ENCODE data around the gene CHIA. TPM values are rescaled to one million over a fixed set of nuclear protein-coding genes. Genes with fewer than 3 reads are reported as not detected.

The CHIA gene
- not detected for total RNA-seq

DNA sequence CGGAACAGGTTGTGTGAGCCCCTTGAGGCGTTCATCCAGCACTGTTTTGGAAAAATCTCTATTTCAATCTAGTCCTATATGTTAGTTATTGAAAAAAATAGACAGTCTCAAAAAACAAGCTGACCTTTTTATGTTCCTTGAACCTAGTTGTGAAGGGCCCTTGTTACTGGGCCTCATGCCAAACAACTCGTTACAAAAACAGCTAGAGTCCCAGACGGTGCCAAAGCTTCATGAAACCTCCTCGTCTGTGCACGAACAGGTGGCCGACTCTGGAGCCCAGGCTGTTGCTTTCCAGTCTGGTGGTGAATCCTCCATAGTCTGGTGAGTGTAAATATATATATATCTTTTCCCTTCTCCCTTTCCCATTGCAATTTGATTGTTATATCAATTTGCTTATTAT lies at the start of gene CHIA:
Gene CHIA (plus strand): TSS at position 222 of the 400 bp plus-strand sequence. CDS start 19,617 bp downstream, outside the sequence.
- WGBS, 2 donors (ENCODE audit: low coverage in 1 of 2) = 47 to 50% methylated on average over 7 of the region's 7 CpGs
- Histone ChIP-seq H3K4me3 (no peak within 1 kb of the TSS), H3K4me1 (no peaks in the 10 kb centered on the region), H3K9me3 (peaks cover 0 to 2% (median 0%) of the 10 kb centered on the region in 3 donors), H3K27ac (no peak within 1 kb of the TSS), H3K27me3 (peaks cover 3% of the 10 kb centered on the region), H3K36me3 (no peaks in the 10 kb centered on the region)
- TF ChIP-seq EP300 (IDR thresholded peaks at IDR 0.05) (no peak), POLR2AphosphoS5 (IDR thresholded peaks at IDR 0.05) (no peak), POLR2A (IDR thresholded peaks at IDR 0.05) (no peak)
- TF ChIP-seq, protein P1, sequence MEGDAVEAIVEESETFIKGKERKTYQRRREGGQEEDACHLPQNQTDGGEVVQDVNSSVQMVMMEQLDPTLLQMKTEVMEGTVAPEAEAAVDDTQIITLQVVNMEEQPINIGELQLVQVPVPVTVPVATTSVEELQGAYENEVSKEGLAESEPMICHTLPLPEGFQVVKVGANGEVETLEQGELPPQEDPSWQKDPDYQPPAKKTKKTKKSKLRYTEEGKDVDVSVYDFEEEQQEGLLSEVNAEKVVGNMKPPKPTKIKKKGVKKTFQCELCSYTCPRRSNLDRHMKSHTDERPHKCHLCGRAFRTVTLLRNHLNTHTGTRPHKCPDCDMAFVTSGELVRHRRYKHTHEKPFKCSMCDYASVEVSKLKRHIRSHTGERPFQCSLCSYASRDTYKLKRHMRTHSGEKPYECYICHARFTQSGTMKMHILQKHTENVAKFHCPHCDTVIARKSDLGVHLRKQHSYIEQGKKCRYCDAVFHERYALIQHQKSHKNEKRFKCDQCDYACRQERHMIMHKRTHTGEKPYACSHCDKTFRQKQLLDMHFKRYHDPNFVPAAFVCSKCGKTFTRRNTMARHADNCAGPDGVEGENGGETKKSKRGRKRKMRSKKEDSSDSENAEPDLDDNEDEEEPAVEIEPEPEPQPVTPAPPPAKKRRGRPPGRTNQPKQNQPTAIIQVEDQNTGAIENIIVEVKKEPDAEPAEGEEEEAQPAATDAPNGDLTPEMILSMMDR (IDR thresholded peaks at IDR 0.05) = no peak
- ATAC-seq = no peak

DNA sequence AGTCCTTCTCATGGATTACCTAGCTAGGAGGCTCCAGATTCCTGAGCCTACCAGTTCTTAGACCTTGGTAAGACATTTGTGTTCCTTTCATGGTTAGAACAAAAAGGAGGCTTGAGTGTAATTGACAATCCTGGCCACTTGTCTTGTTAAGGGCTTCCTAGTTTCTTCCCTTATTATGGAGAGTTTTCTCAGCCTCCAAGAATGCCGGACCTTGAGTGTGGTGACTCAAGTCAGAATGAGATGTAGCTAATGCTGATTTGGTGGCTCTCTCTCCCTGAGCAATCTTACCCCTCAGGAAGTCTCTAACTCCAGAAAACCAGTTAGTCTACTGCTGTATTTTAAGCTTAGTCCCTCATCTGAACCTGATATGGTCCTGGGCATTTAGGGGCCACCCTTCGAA lies 48.9 kb upstream of the CHIA start:
- Histone ChIP-seq H3K4me3 (no peak overlapping the region), H3K36me3 (no peaks in the 10 kb centered on the region), H3K9me3 (no peaks in the 10 kb centered on the region), H3K4me1 (no peaks in the 10 kb centered on the region), H3K27me3 (no peaks in the 10 kb centered on the region), H3K27ac (no peak overlapping the region)
- WGBS, 2 donors (ENCODE audit: low coverage in 1 of 2) = 79 to 83% methylated on average over 1 to 2 of the region's 2 CpGs
- ATAC-seq = no peak
- TF ChIP-seq POLR2A (IDR thresholded peaks at IDR 0.05) (no peak), EP300 (IDR thresholded peaks at IDR 0.05) (no peak), POLR2AphosphoS5 (IDR thresholded peaks at IDR 0.05) (no peak)
- TF ChIP-seq, protein P1 (IDR thresholded peaks at IDR 0.05) = no peak

DNA sequence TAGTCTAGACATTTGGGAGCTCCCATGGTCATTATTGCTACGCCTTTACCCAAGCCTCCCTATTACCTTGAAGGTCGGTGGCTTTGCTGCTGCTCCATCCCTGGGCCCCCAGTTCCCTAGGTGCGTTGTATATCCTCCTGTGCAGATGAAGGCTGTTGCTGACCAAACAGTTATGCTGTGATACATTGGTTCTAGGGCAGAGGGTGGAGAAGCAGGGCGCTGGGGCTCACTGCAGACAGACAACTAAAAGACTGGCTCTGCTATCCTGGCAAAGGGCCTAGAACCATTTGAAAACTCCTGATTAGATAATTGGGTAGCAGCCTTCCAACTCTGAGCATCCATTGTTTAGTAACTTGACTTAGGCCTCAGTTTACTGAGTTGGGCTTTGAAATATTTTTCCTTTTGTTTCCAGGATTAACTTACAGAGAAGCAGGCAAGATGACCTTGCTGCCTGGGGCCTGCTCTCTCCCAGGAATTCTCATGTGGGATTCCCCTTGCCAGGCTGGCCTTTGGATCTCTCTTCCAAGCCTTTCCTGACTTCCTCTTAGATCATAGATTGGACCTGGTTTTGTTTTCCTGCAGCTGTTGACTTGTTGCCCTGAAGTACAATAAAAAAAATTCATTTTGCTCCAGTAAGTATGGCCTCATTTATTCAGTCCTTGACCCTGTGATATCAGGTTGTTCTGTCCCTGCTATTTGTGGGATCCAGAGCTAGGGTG lies 47.7 kb upstream of the CHIA start:
- Histone ChIP-seq H3K4me3 (no peak overlapping the region), H3K9me3 (no peaks in the 10 kb centered on the region), H3K27ac (no peak overlapping the region), H3K36me3 (no peaks in the 10 kb centered on the region), H3K4me1 (no peaks in the 10 kb centered on the region), H3K27me3 (no peaks in the 10 kb centered on the region)
- WGBS, 2 donors (ENCODE audit: low coverage in 1 of 2) = 0 to 38% methylated on average over 1 to 4 of the region's 4 CpGs
- TF ChIP-seq POLR2AphosphoS5 (IDR thresholded peaks at IDR 0.05) = no peak
- ATAC-seq = no peak

DNA sequence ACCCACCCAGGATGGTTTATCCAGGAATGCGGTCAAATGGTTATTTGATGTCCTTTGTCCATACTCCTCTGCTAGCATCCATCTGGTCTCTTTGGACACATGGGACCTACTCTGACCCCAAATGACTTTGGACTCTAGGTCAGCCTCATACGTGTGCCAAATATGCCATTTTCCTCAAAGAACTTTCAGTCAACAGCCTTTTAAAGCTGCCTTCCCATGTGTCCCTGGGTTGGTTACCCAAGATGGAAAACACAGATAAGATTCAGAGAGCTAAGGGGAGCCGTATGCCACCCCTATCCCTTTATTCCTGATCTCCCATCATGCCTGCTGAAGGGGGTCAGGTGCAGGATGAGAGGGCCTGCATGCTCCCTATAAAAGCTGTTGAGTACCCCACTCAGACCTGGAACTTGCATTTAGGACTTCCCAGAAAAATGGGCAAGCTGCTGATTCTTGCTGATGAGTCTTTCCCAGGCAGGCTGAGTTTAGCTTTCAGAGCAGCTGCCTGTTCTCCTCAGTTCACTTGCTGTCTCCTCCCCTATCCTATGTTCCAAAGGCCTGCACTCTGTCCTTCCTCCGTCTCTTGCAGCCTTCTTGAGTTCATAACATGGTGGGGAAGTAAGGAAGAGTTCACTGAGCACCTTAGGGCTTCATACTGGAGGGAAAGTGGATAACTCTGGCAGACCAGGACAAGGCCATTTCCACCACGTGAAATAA lies 43.4 kb upstream of the CHIA start:
- no peak overlapping the region for H3K4me3 ChIP-seq
- H3K9me3 ChIP-seq = no peaks in the 10 kb centered on the region
- no peak overlapping the region for H3K27ac ChIP-seq
- TF ChIP-seq EP300 (IDR thresholded peaks at IDR 0.05) (no peak), POLR2AphosphoS5 (IDR thresholded peaks at IDR 0.05) (no peak), POLR2A (IDR thresholded peaks at IDR 0.05) (no peak)
- TF ChIP-seq, protein P1 (IDR thresholded peaks at IDR 0.05) = no peak
- no peaks in the 10 kb centered on the region for H3K27me3 ChIP-seq
- H3K4me1 ChIP-seq = no peaks in the 10 kb centered on the region
- H3K36me3 ChIP-seq = no peaks in the 10 kb centered on the region
- ATAC-seq = no peak
- WGBS, 2 donors (ENCODE audit: low coverage in 1 of 2) = 63 to 69% methylated on average over 3 to 5 of the region's 5 CpGs

DNA sequence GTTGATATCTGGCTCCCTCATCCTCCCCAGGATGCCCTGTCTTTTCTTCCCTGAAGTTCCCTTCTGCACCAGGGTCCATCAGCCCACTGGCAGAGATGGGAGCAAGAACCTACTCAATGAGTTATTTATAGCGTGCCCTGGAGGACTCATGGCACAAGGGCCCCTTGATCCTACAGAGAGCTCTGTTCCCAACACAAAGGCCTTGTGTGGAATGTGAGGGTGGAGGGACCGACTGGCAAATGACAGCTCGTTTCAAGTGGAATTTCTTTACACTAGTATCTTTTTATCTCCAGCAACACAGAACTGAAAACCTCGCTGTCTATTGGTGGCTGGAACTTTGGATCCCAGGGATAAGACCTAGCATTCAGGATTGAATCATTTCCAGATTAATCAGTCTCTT lies 40.7 kb upstream of the CHIA start:
- H3K27ac ChIP-seq = no peak overlapping the region
- ATAC-seq = no peak
- no peaks in the 10 kb centered on the region for H3K36me3 ChIP-seq

More for the DNA sequence above, 40.7 kb upstream of the CHIA start:
- WGBS, 2 donors (ENCODE audit: low coverage in 1 of 2) = 67 to 71% methylated on average over 2 to 4 of the region's 4 CpGs
- H3K4me1 ChIP-seq = no peaks in the 10 kb centered on the region
- no peak for TF ChIP-seq POLR2A (IDR thresholded peaks at IDR 0.05)
- TF ChIP-seq, protein P1 (IDR thresholded peaks at IDR 0.05) = no peak
- TF ChIP-seq POLR2AphosphoS5 (IDR thresholded peaks at IDR 0.05) = no peak
- no peak for TF ChIP-seq EP300 (IDR thresholded peaks at IDR 0.05)
- no peak overlapping the region for H3K4me3 ChIP-seq
- peaks cover 9% of the 10 kb centered on the region for H3K27me3 ChIP-seq
- no peaks in the 10 kb centered on the region for H3K9me3 ChIP-seq

All from gastroesophageal sphincter (tissue), 4 donors.